NT2/D1 (cell line): ENCODE results near the gene ITGBL1.

Experiments used
- DNase-seq: peaks from one replicate; pipeline ENCODE4 v3.0.0-alpha.2; 2011; ENCODE audit warnings: low read depth, low spot score
- H3K27me3 ChIP-seq: 2 replicates; pipeline ENCODE4 v1.6.0; 2011; ENCODE audit warnings: mild to moderate bottlenecking; ENCODE audit not compliant: insufficient read length, insufficient read depth
- H3K36me3 ChIP-seq: 2 replicates; pipeline ENCODE4 v1.6.1; 2011; ENCODE audit warnings: mild to moderate bottlenecking, low read length, mixed read lengths; ENCODE audit not compliant: insufficient read depth, insufficient read length
- H3K4me1 ChIP-seq: 2 replicates; pipeline ENCODE4 v1.5.1; 2011; ENCODE audit not compliant: insufficient read depth, insufficient read length
- H3K4me3 ChIP-seq: 2 replicates; pipeline ENCODE4 v1.5.1; 2011; ENCODE audit warnings: low read depth; ENCODE audit not compliant: insufficient read length
- H3K9ac ChIP-seq: 2 replicates; pipeline ENCODE4 v1.6.0; 2011; ENCODE audit warnings: low read depth; ENCODE audit not compliant: insufficient read length
- H3K9me3 ChIP-seq: 2 replicates; pipeline ENCODE4 v1.5.1; 2011; ENCODE audit warnings: mild to moderate bottlenecking, low read length; ENCODE audit not compliant: insufficient read depth
- SUZ12 ChIP-seq: IDR thresholded peaks from 2 replicates; pipeline ENCODE4 v1.6.1; 2011; ENCODE audit not compliant: insufficient read length, insufficient read depth; ENCODE audit errors: extremely low read depth
- YY1 ChIP-seq: IDR thresholded peaks from 2 replicates; pipeline ENCODE4 v1.6.1; 2011; ENCODE audit not compliant: insufficient read length, insufficient read depth
- ZNF274 ChIP-seq: IDR thresholded peaks from 2 replicates; pipeline ENCODE4 v1.6.1; 2011; ENCODE audit warnings: mild to moderate bottlenecking, low read depth, low read length

Gene ITGBL1

DNA sequence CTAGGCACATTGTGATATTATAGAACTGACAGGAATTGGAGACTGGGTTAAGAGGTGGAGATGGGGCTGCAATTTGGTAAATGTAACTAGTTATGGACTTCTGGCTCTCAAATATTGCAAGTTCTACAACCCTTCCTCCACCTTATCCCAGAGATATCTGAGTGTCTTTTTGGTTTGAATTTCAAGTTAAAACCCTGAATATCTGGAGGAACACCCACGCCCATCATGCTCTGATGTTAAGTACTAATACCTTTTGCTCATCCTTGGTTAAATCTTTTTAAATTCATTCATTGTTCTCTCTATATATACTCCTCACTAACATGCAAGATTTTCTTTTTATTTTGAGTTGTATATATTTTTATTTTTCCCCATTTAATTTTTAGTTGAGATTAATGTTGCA, 28.9 kb downstream of the ITGBL1 start:
- no peaks in the 10 kb centered on the region for H3K36me3 ChIP-seq
- no peak overlapping the region for H3K9ac ChIP-seq
- H3K9me3 ChIP-seq: no peaks in the 10 kb centered on the region
- no peak for DNase-seq
- no peaks in the 10 kb centered on the region for H3K4me1 ChIP-seq
- TF ChIP-seq YY1 (no peak), ZNF274 (no peak), SUZ12 (no peak)
- H3K27me3 ChIP-seq: no peaks in the 10 kb centered on the region
- no peak overlapping the region for H3K4me3 ChIP-seq

DNA sequence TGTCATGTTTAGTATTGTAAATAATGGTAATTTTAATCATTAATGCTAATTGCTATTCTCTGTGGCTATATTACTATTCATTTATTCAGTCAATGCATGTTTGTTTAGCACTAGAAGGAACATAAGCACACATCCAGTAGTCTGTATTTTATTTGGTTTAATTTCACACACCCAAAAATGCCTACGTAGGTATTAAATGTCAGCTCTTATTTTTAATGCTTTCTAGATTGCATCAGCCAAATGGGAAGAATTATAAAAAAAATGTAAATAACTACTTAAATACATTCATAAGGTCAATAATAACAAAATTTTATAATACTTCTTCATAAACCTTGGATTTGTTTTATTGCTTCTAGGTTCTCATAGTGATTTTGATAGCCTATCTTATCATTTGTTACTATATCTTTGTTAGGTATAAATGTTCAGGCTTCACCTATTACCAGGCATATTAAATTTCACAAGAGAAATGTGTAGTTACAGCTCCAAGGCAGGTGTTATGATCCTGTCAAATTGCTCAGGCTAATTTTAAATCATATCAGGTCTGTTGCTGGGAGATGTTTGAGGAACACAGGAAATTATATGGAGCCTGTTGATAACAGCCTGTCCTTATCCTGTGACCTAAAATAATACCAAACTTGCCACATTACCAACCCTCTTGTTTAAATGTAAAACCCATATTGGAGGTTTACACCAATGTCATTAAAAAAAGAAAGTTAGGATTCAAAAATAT, 34.4 kb downstream of the ITGBL1 start:
- Histone ChIP-seq H3K4me3 (no peak overlapping the region), H3K9ac (no peak overlapping the region), H3K4me1 (no peaks in the 10 kb centered on the region), H3K9me3 (no peaks in the 10 kb centered on the region), H3K27me3 (no peaks in the 10 kb centered on the region), H3K36me3 (no peaks in the 10 kb centered on the region)
- DNase-seq: no peak
- TF ChIP-seq ZNF274: no peak
- no peak for TF ChIP-seq SUZ12
- TF ChIP-seq YY1: no peak

DNA sequence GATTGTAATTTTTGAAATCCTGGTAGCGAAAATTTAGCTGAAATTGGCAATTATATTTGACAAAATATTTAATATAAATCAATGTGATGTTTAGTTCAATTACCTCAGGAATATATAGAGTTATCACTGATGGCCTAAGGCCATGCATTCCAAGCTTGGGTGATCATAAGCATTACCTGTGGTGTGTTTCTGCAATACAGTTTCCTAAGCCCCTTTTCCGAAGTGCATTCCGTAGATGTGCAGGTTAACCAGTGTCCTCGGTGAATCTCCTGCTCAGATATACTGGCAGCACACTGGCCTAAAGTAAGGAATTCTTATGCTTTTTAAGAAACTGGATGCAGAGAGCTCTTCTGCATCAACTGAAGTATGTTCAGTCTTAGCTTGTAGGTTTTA, 35.0 kb downstream of the ITGBL1 start:
- Histone ChIP-seq H3K27me3 (no peaks in the 10 kb centered on the region), H3K9me3 (no peaks in the 10 kb centered on the region), H3K36me3 (no peaks in the 10 kb centered on the region), H3K4me3 (no peak overlapping the region), H3K9ac (no peak overlapping the region), H3K4me1 (no peaks in the 10 kb centered on the region)
- DNase-seq: no peak
- TF ChIP-seq YY1 (no peak), ZNF274 (no peak), SUZ12 (no peak)

DNA sequence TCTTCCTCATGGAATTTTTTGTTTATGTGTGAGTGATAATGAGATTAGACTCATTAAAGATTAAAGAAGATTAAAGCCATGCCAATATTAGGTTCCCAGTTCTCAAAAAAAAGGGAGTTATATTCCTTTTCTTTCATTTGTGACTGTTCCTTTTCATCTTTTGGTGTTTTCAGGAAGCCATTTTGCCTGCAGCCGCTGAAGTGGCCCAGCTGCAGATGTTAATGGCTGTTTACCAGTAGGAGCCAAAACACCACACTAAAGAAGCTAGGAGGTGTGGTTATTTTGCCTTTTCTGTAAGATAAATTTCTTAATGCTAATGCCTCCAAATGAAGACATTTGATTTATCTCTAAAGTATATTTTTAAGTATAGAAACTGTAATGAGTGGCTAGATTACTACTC, 36.3 kb downstream of the ITGBL1 start:
- H3K9ac ChIP-seq: no peak overlapping the region
- H3K4me3 ChIP-seq: no peak overlapping the region

GRCh38 chr13:101489643-101490405, 37.3 kb downstream of the ITGBL1 start:
- H3K4me3 ChIP-seq: no peak overlapping the region
- H3K9ac ChIP-seq: no peak overlapping the region
- no peaks in the 10 kb centered on the region for H3K36me3 ChIP-seq
- H3K27me3 ChIP-seq: no peaks in the 10 kb centered on the region
- DNase-seq: no peak
- H3K4me1 ChIP-seq: no peaks in the 10 kb centered on the region
- TF ChIP-seq YY1 (no peak), ZNF274 (no peak), SUZ12 (no peak)
- no peaks in the 10 kb centered on the region for H3K9me3 ChIP-seq

More for the DNA sequence above, 36.3 kb downstream of the ITGBL1 start:
- Histone ChIP-seq H3K36me3 (no peaks in the 10 kb centered on the region), H3K9me3 (no peaks in the 10 kb centered on the region), H3K27me3 (no peaks in the 10 kb centered on the region), H3K4me1 (no peaks in the 10 kb centered on the region)
- TF ChIP-seq SUZ12 (no peak), ZNF274 (no peak), YY1 (no peak)
- no peak for DNase-seq

DNA sequence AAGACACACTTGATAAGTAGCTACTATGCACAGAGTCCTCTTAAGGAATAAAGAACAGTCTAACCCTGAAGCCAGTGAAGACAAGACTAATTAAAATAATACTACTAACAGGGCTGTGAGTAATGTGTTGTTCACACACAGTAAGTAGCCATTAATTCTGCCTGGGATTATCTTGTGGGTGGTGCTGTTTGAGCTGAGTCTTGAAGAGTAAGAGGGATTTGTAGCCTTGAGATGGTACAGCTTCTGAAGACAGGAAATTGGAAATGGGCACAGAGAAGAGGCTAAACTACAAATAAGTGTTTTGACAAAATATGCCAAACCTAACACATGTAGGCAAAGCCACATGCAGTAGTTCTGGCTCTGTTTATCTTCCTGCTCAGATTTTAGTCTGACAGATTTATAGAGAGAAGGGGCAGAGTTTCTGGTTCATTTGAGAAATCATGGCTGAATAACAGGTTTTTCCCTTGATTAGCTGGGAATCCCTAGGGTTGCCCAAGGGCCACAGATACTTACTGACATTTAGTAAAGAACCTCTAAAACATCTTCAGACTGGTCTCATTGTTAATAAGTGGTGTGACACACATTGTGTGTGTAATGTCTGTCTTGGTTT, 38.0 kb downstream of the ITGBL1 start:
- no peak for DNase-seq
- TF ChIP-seq YY1 (no peak), ZNF274 (no peak), SUZ12 (no peak)
- Histone ChIP-seq H3K9ac (no peak overlapping the region), H3K9me3 (no peaks in the 10 kb centered on the region), H3K4me1 (no peaks in the 10 kb centered on the region), H3K27me3 (no peaks in the 10 kb centered on the region), H3K36me3 (no peaks in the 10 kb centered on the region), H3K4me3 (no peak overlapping the region)
